Measurements from ENCODE around the gene SMAD9.

SMAD9 gene

GRCh38 chr13:36919833-36920615 lies at the start of gene SMAD9:
Gene SMAD9, minus strand, starts transcription at chr13:36920238. Its CDS starts 40,549 bp downstream, at chr13:36879689.
- no peak for DNase-seq

- DNase-seq = no peak
Measured at GRCh38 chr13:36966404-36966803, 46.4 kb upstream of the SMAD9 start.

GRCh38 chr13:36965767-36966166 lies 45.7 kb upstream of the SMAD9 start:
- DNase-seq = peak; percentile 30

- no peak for DNase-seq
Measured at GRCh38 chr13:36959456-36960116, 39.5 kb upstream of the SMAD9 start.

- DNase-seq = no peak
Measured at GRCh38 chr13:36954542-36954941, 34.5 kb upstream of the SMAD9 start.

GRCh38 chr13:36950920-36951319 lies 30.9 kb upstream of the SMAD9 start:
- no peak for DNase-seq

- no peak for DNase-seq
Measured at GRCh38 chr13:36950330-36950729, 30.3 kb upstream of the SMAD9 start.

GRCh38 chr13:36945078-36945477 lies 25.0 kb upstream of the SMAD9 start:
- DNase-seq = no peak

GRCh38 chr13:36925603-36926002 lies 5.6 kb upstream of the SMAD9 start:
- no peak for DNase-seq

- DNase-seq = no peak
Measured at GRCh38 chr13:36924001-36924400, 4.0 kb upstream of the SMAD9 start.

GRCh38 chr13:36921631-36922301 lies 1.7 kb upstream of the SMAD9 start:
- DNase-seq = no peak

GRCh38 chr13:36920616-36921185 lies 663 bp upstream of the SMAD9 start:
- DNase-seq = no peak

- no peak for DNase-seq
Measured at GRCh38 chr13:36919171-36919832, 736 bp downstream of the SMAD9 start.

- no peak for DNase-seq
Measured at GRCh38 chr13:36918246-36919131, 1.5 kb downstream of the SMAD9 start.

- DNase-seq = no peak
Measured at GRCh38 chr13:36917311-36917710, 2.7 kb downstream of the SMAD9 start.

GRCh38 chr13:36915896-36916640 lies 4.0 kb downstream of the SMAD9 start:
- DNase-seq = no peak

- no peak for DNase-seq
Measured at GRCh38 chr13:36915106-36915505, 4.9 kb downstream of the SMAD9 start.

GRCh38 chr13:36914648-36915047 lies 5.4 kb downstream of the SMAD9 start:
- DNase-seq = no peak

GRCh38 chr13:36913463-36913862 lies 6.6 kb downstream of the SMAD9 start:
- DNase-seq = no peak

GRCh38 chr13:36912973-36913372 lies 7.1 kb downstream of the SMAD9 start:
- DNase-seq = no peak

- no peak for DNase-seq
Measured at GRCh38 chr13:36912369-36912768, 7.7 kb downstream of the SMAD9 start.
